ENCODE data around the gene BTN3A1. TPM values are rescaled to one million over a fixed set of nuclear protein-coding genes. Genes with fewer than 3 reads are reported as not detected.

Gene BTN3A1
- total RNA-seq, 1 donor from 2014 or later, result 17.2 TPM

GRCh38 chr6:26464416-26465131, 62.5 kb downstream of the BTN3A1 start:
- H3K36me3 ChIP-seq (ENCODE audit: control insufficient read depth in 3 of 3, insufficient read depth in 3 of 3, low read length in 3 of 3), result peaks cover 62 to 86% (median 76%) of the 10 kb centered on the region in 3 donors
- no peak overlapping the region for H3K9ac ChIP-seq (ENCODE audit: low read depth in 1 of 3, low read length in 3 of 3)
- no peaks in the 10 kb centered on the region for H3K9me3 ChIP-seq (ENCODE audit: control insufficient read depth in 3 of 3, low read length in 3 of 3)
- no peak overlapping the region for H3K4me3 ChIP-seq (ENCODE audit: low read length in 3 of 3)
- H3K27me3 ChIP-seq (ENCODE audit: control insufficient read depth in 3 of 3, insufficient read depth in 3 of 3, low read length in 3 of 3), result no peaks in the 10 kb centered on the region
- peaks cover 6 to 14% (median 14%) of the 10 kb centered on the region in 3 donors for H3K4me1 ChIP-seq (ENCODE audit: control insufficient read depth in 3 of 3, insufficient read depth in 3 of 3, low read length in 3 of 3)
- no peak overlapping the region for H3K27ac ChIP-seq (ENCODE audit: low read depth, low read length)

Other genes starting within 250 kb of the BTN3A1 start
- gene BTN3A2, start 37.1 kb upstream of the BTN3A1 start, total RNA-seq, result 11.0 TPM
- 6.3 TPM for gene BTN2A2, start 19.2 kb upstream of the BTN3A1 start, total RNA-seq
- gene BTN3A3, start 38.2 kb downstream of the BTN3A1 start, total RNA-seq, result 20.9 TPM
- gene BTN2A1, start 55.7 kb downstream of the BTN3A1 start, total RNA-seq, result 8.4 TPM
- not detected for gene BTN1A1, start 98.0 kb downstream of the BTN3A1 start, total RNA-seq
- 45.9 TPM for gene HMGN4, start 136.1 kb downstream of the BTN3A1 start, total RNA-seq
- 16.2 TPM for gene ABT1, start 194.7 kb downstream of the BTN3A1 start, total RNA-seq

All from skeletal muscle tissue (tissue), 4 donors.